T-cell (primary cell): ENCODE results near the gene TSPAN3. TPM values are rescaled to one million over a fixed set of nuclear protein-coding genes. Genes with fewer than 3 reads are reported as not detected.

ENCODE experiments used
- ATAC-seq, 4 experiments: fragments of 200-7000 bp in 3 of 4; fragments of 150-1000 bp in 1 of 4; cut with Tn5 transposase; replicated peaks in 1 of 4; 1 replicate in 3 of 4; 2 replicates in 1 of 4; pipeline ENCODE4 v1.10.0; 2021; ENCODE audit warnings: moderate library complexity in 3 of 4, mild to moderate bottlenecking in 2 of 4, moderate number of reproducible peaks in 1 of 4
- CTCF ChIA-PET, 2 donors: fragments of 300-600 bp; sonication (Branson Sonifier 250); formaldehyde crosslinking; loops; one replicate each; lab custom pipeline; 2022; ENCODE audit warnings: antibody characterized with exemption in 2 of 2; lab: Charles Lee
- POLR2A ChIA-PET, 2 donors: fragments of 300-600 bp; sonication (Branson Sonifier 250); formaldehyde crosslinking; loops; one replicate each; lab custom pipeline; 2022; ENCODE audit warnings: antibody characterized with exemption in 2 of 2; lab: Charles Lee
- DNase-seq, 35 experiments: peaks; one replicate each; pipeline versions ENCODE4 v3.0.0 to v3.0.0-alpha.2; 2013 to 2023
- H3K27ac ChIP-seq: one replicate; pipeline ENCODE4 v1.5.1; 2013; ENCODE audit warnings: low read length
- H3K27me3 ChIP-seq, 2 experiments: replicated peaks in 1 of 2; 1 replicate in 1 of 2; 2 replicates in 1 of 2; pipeline versions ENCODE4 v1.6.1 to v1.7.0; 2013; ENCODE audit warnings: low read length in 1 of 2, mixed read lengths in 1 of 2; ENCODE audit not compliant: control insufficient read depth in 2 of 2, insufficient read depth in 2 of 2; ENCODE audit errors: extremely low read depth in 1 of 2
- H3K36me3 ChIP-seq, 2 donors: 1 replicate in 1 of 2; 2 replicates in 1 of 2; pipeline versions ENCODE4 v1.6.1 to v1.7.0; 2013; ENCODE audit warnings: low read length in 1 of 2; ENCODE audit not compliant: control insufficient read depth in 2 of 2, insufficient read depth in 1 of 2; ENCODE audit errors: extremely low read depth in 1 of 2
- H3K4me1 ChIP-seq, 2 experiments: 1 replicate in 1 of 2; 2 replicates in 1 of 2; pipeline versions ENCODE4 v1.6.1 to v1.7.0; 2013; ENCODE audit warnings: low read length in 2 of 2, mixed read lengths in 1 of 2; ENCODE audit not compliant: insufficient read depth in 2 of 2, control insufficient read depth in 1 of 2; ENCODE audit errors: extremely low read depth in 1 of 2
- H3K4me3 ChIP-seq, 2 donors: 1 replicate in 1 of 2; 2 replicates in 1 of 2; pipeline versions ENCODE4 v1.5.1 to v1.7.0; 2013; ENCODE audit warnings: mild to moderate bottlenecking in 2 of 2, low read length in 1 of 2, moderate library complexity in 1 of 2; ENCODE audit not compliant: control insufficient read depth in 1 of 2; ENCODE audit errors: extremely low read depth in 1 of 2
- H3K9me3 ChIP-seq: 2 replicates; pipeline ENCODE4 v1.7.0; 2013
- H3K27ac Mint-ChIP-seq, 2 donors: one replicate each; pipeline ENCODE4 v1.8.0; 2020 to 2021; ENCODE audit warnings: mild to moderate bottlenecking in 2 of 2, mixed read lengths in 2 of 2
- H3K27me3 Mint-ChIP-seq, 2 donors: one replicate each; pipeline ENCODE4 v1.8.0; 2021 to 2022; ENCODE audit warnings: mixed read lengths in 2 of 2
- H3K36me3 Mint-ChIP-seq: one replicate; pipeline ENCODE4 v1.8.0; 2021; ENCODE audit warnings: mixed read lengths
- H3K4me1 Mint-ChIP-seq, 3 donors: one replicate each; pipeline ENCODE4 v1.8.0; 2020 to 2022; ENCODE audit warnings: mixed read lengths in 3 of 3, mild to moderate bottlenecking in 1 of 3
- H3K4me3 Mint-ChIP-seq, 3 donors: one replicate each; pipeline ENCODE4 v1.8.0; 2020 to 2022; ENCODE audit warnings: mild to moderate bottlenecking in 3 of 3, mixed read lengths in 3 of 3, moderate library complexity in 3 of 3
- H3K9me3 Mint-ChIP-seq, 3 donors: one replicate each; pipeline ENCODE4 v1.8.0; 2020 to 2022; ENCODE audit warnings: mixed read lengths in 3 of 3
- WGBS: methylation state at CpG from one replicate; pipeline ENCODE4 v1.1.5; 2013; ENCODE audit warnings: missing lambda C conversion rate; ENCODE audit not compliant: insufficient coverage; 5-methylcytosine and 5-hydroxymethylcytosine counted together
- total RNA-seq, 35 experiments: library from RNA in 6 of 35; stranded (reverse) in 6 of 35; fragments of 120-200 nt in 1 of 35; gene quantifications; one replicate each; pipeline versions ENCODE4 v1.2.1 to v1.2.4 and lab custom pipeline; 2013 to 2026

Gene TSPAN3
- total RNA-seq, 5 donors from 2014 or later (not counting 1 experiment from before 2014, with no cell fraction given), result 12.7 to 26.3 (median 25.0) TPM

- no peaks in the 10 kb centered on the region for H3K9me3 ChIP-seq
- Mint-ChIP-seq H3K27me3 (no peaks in the 10 kb centered on the region), H3K4me1 (peaks cover 74 to 90% (median 86%) of the 10 kb centered on the region in 3 donors)
Observed at GRCh38 chr15:76998663-76999285, 72.1 kb downstream of the TSPAN3 start.

GRCh38 chr15:76996526-76997401 is 74.1 kb downstream of the TSPAN3 start:
- peaks cover 42 to 88% of the 10 kb centered on the region in 2 experiments for H3K4me1 ChIP-seq
- H3K9me3 Mint-ChIP-seq, result no peaks in the 10 kb centered on the region
- H3K9me3 ChIP-seq, result no peaks in the 10 kb centered on the region
- peak overlapping the region; percentile 71 to 77 for H3K4me3 ChIP-seq
- H3K36me3 Mint-ChIP-seq, result peaks cover 10% of the 10 kb centered on the region
- WGBS, result 9% methylated on average over 9 of the region's 14 CpGs
- peak overlapping the region; percentile 88 for H3K27ac ChIP-seq
- no peaks in the 10 kb centered on the region for H3K27me3 ChIP-seq
- ChIA-PET CTCF (interaction anchor here in 1 of 2 donors (0.6 to 2.2 kb wide), 2 partner anchors 10 to 24 kb away, joined by 3 to 8 read pairs; no protein-coding TSS in a partner anchor), POLR2A (no interaction called here)
- H3K4me1 Mint-ChIP-seq, result peaks cover 67 to 86% (median 75%) of the 10 kb centered on the region in 3 donors
- no peaks in the 10 kb centered on the region for H3K27me3 Mint-ChIP-seq
- H3K36me3 ChIP-seq, result peaks cover 2 to 25% of the 10 kb centered on the region in 2 donors
- H3K27ac Mint-ChIP-seq, result peak overlapping the region; percentile 98 to 99
- DNase-seq (peak in 28 of 35 experiments; percentile 27 to 75 (median 46)), ATAC-seq (peak; percentile 62 to 71 (median 66))
- peak overlapping the region; percentile 91 to 96 (median 93) for H3K4me3 Mint-ChIP-seq

More at GRCh38 chr15:76998663-76999285, 72.1 kb downstream of the TSPAN3 start:
- 16% methylated on average over 5 of the region's 8 CpGs for WGBS
- DNase-seq, result peak in 2 of 35 experiments; percentile 36 to 39
- Mint-ChIP-seq H3K27ac (peak overlapping the region; percentile 98 to 99), H3K9me3 (no peaks in the 10 kb centered on the region), H3K36me3 (peaks cover 14% of the 10 kb centered on the region), H3K4me3 (peak overlapping the region; percentile 56 to 96 (median 91))
- Histone ChIP-seq H3K4me3 (peak overlapping the region in 1 of 2 donors; percentile 4), H3K36me3 (peaks cover 2 to 25% of the 10 kb centered on the region in 2 donors), H3K4me1 (peaks cover 56 to 96% of the 10 kb centered on the region in 2 experiments), H3K27ac (peak overlapping the region; percentile 88), H3K27me3 (no peaks in the 10 kb centered on the region)
- ChIA-PET CTCF (interaction anchor here in 1 of 2 donors (0.6 to 2.2 kb wide), 5 partner anchors 8 to 927 kb away, joined by 3 to 8 read pairs (median 3); no protein-coding TSS in a partner anchor), POLR2A (interaction anchor here (0.6 kb wide), 3 partner anchors 51 to 97 kb away, joined by 3 read pairs; no protein-coding TSS in a partner anchor)
- ATAC-seq, result no peak

GRCh38 chr15:76996076-76996525 is 74.8 kb downstream of the TSPAN3 start:
- CTCF ChIA-PET, result no interaction called here
- Mint-ChIP-seq H3K9me3 (no peaks in the 10 kb centered on the region), H3K27ac (peak overlapping the region; percentile 98 to 99), H3K4me3 (peak overlapping the region; percentile 91 to 96 (median 93)), H3K4me1 (peaks cover 62 to 79% (median 68%) of the 10 kb centered on the region in 3 donors), H3K36me3 (peaks cover 7% of the 10 kb centered on the region), H3K27me3 (no peaks in the 10 kb centered on the region)
- peak overlapping the region; percentile 71 to 77 for H3K4me3 ChIP-seq
- no peaks in the 10 kb centered on the region for H3K27me3 ChIP-seq
- WGBS, result 8% methylated on average over 5 of the region's 9 CpGs
- POLR2A ChIA-PET, result no interaction called here
- peak overlapping the region; percentile 88 for H3K27ac ChIP-seq
- ATAC-seq (no peak), DNase-seq (no peak)
- H3K36me3 ChIP-seq, result peaks cover 2 to 19% of the 10 kb centered on the region in 2 donors
- H3K4me1 ChIP-seq, result peaks cover 36 to 81% of the 10 kb centered on the region in 2 experiments
- H3K9me3 ChIP-seq, result no peaks in the 10 kb centered on the region

- Mint-ChIP-seq H3K9me3 (no peaks in the 10 kb centered on the region), H3K36me3 (peaks cover 5% of the 10 kb centered on the region), H3K4me3 (peak within 1 kb of the TSS; percentile 91 to 96 (median 93)), H3K27me3 (no peaks in the 10 kb centered on the region), H3K27ac (peak within 1 kb of the TSS; percentile 98 to 99), H3K4me1 (peaks cover 59 to 74% (median 60%) of the 10 kb centered on the region in 3 donors)
- no peaks in the 10 kb centered on the region for H3K9me3 ChIP-seq
- H3K27me3 ChIP-seq, result no peaks in the 10 kb centered on the region
- under 1% methylated on average over 19 of the region's 28 CpGs for WGBS
- CTCF ChIA-PET, result interaction anchor here (0.6 to 2.2 kb wide), 7 partner anchors 18 to 707 kb away, joined by 3 to 12 read pairs (median 3); no protein-coding TSS in a partner anchor
- peaks cover 0 to 12% of the 10 kb centered on the region in 2 donors for H3K36me3 ChIP-seq
- peaks cover 35 to 73% of the 10 kb centered on the region in 2 experiments for H3K4me1 ChIP-seq
- DNase-seq, result peak; percentile 47 to 81 (median 68)
- ATAC-seq, result peak; percentile 80 to 83 (median 82)
- peak within 1 kb of the TSS; percentile 88 for H3K27ac ChIP-seq
- H3K4me3 ChIP-seq, result peak within 1 kb of the TSS; percentile 71 to 77
- POLR2A ChIA-PET, result interaction anchor here (0.7 to 1.9 kb wide), 3 partner anchors 18 to 64 kb away, joined by 3 to 5 read pairs (median 4); partner anchors contain the start of gene RCN2 (in 1 of the 2)
Observed at GRCh38 chr15:76994971-76995945, 75.7 kb downstream of the TSPAN3 start, which contains the start of gene PSTPIP1. PSTPIP1 (plus strand) TSS chr15:76995126; CDS start chr15:76995574, 448 bp downstream.

- H3K4me1 Mint-ChIP-seq, result peaks cover 52 to 71% (median 60%) of the 10 kb centered on the region in 3 donors
- DNase-seq (peak in 1 of 35 experiments; percentile 46), ATAC-seq (peak; percentile 0 to 28 (median 8))
- H3K4me1 ChIP-seq, result peaks cover 33 to 67% of the 10 kb centered on the region in 2 experiments
- H3K27me3 ChIP-seq, result no peaks in the 10 kb centered on the region
- ChIA-PET CTCF (interaction anchor here (1.1 to 2.2 kb wide), 5 partner anchors 18 to 30 kb away, joined by 3 to 12 read pairs (median 4); no protein-coding TSS in a partner anchor), POLR2A (interaction anchor here in 1 of 2 donors (0.5 to 1.9 kb wide), 2 partner anchors 29 to 72 kb away, joined by 5 to 11 read pairs; no protein-coding TSS in a partner anchor)
- peaks cover 5% of the 10 kb centered on the region for H3K36me3 Mint-ChIP-seq
- no peaks in the 10 kb centered on the region for H3K9me3 ChIP-seq
- H3K9me3 Mint-ChIP-seq, result no peaks in the 10 kb centered on the region
- peak overlapping the region; percentile 98 to 99 for H3K27ac Mint-ChIP-seq
- H3K4me3 ChIP-seq, result peak overlapping the region; percentile 71 to 77
- H3K27me3 Mint-ChIP-seq, result no peaks in the 10 kb centered on the region
- H3K27ac ChIP-seq, result peak overlapping the region; percentile 88
- peaks cover 0 to 6% of the 10 kb centered on the region in 2 donors for H3K36me3 ChIP-seq
- 30% methylated on average over 2 of the region's 6 CpGs for WGBS
- H3K4me3 Mint-ChIP-seq, result peak overlapping the region; percentile 91 to 96 (median 93)
Observed at GRCh38 chr15:76994496-76994895, 76.4 kb downstream of the TSPAN3 start.
